NT2/D1 (cell line): ENCODE results near the gene ANXA1.
"Not testable (repeated sequence)": the region's sequence is repeated elsewhere in the genome, so short reads cannot be mapped to it uniquely, and the experiment has no call there.

Source experiments
- SUZ12 ChIP-seq: IDR thresholded peaks from 2 replicates; pipeline ENCODE4 v1.6.1; 2011; ENCODE audit not compliant: insufficient read length, insufficient read depth; ENCODE audit errors: extremely low read depth
- YY1 ChIP-seq: IDR thresholded peaks from 2 replicates; pipeline ENCODE4 v1.6.1; 2011; ENCODE audit not compliant: insufficient read length, insufficient read depth
- ZNF274 ChIP-seq: IDR thresholded peaks from 2 replicates; pipeline ENCODE4 v1.6.1; 2011; ENCODE audit warnings: mild to moderate bottlenecking, low read depth, low read length

GRCh38 chr9:73107489-73108069, 44.1 kb upstream of the ANXA1 start:
- TF ChIP-seq YY1, ZNF274, SUZ12: not testable (repeated sequence)
